ENCODE data around the gene GJA5.

The GJA5 gene

DNA sequence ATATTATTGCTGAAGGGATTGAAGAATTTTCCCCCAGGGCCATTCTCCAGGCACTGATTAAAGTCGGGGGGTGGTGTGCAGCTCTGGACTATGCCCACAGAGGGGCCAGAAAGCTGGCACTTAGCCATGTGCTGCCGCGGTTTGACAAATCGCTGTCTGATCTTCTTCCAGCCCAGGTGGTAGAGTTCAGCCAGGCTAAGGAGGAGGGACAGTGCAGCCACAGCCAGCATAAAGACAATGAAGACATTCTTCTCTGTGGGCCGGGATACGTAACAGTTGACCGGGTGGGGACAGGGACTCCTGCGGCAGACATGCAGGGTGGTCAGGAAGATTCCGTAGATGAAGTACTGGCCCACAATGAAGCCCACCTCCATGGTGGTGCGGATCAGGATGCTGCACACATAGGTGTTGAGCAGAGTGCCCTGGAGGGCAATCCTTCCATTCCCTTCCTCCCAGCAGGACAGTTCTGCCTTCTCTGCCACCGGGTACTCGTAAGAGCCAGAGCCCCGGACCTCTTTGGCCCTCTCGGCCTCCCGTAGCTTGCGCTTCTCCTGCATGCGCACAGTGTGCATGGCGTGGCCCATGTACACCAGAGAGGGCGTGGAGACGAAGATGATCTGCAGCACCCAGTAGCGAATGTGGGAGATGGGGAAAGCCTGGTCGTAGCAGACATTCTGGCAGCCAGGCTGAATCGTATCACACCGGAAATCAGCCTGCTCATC is 1.9 kb downstream of the GJA5 start:
- TF ChIP-seq, protein P1, sequence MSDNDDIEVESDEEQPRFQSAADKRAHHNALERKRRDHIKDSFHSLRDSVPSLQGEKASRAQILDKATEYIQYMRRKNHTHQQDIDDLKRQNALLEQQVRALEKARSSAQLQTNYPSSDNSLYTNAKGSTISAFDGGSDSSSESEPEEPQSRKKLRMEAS (IDR thresholded peaks at IDR 0.05), result no peak
- TF ChIP-seq NFIC (IDR thresholded peaks at IDR 0.05) (no peak), EP300 (IDR thresholded peaks at IDR 0.05; ENCODE audit: borderline replicate concordance) (no peak), EGR1 (IDR thresholded peaks at IDR 0.05) (no peak), TAF1 (IDR thresholded peaks at IDR 0.05; ENCODE audit: low read depth) (no peak), YY1 (IDR thresholded peaks at IDR 0.05; ENCODE audit: low read depth) (no peak), TEAD4 (IDR thresholded peaks at IDR 0.05) (no peak), CREB1 (IDR thresholded peaks at IDR 0.05; ENCODE audit: low read depth) (no peak), RAD21 (IDR thresholded peaks at IDR 0.05; ENCODE audit: low read depth) (no peak), ZBTB7A (IDR thresholded peaks at IDR 0.05; ENCODE audit: low read depth) (no peak), FOXM1 (IDR thresholded peaks at IDR 0.05; ENCODE audit: borderline replicate concordance, low read depth) (no peak), TCF12 (IDR thresholded peaks at IDR 0.05; ENCODE audit: low read depth) (no peak), CEBPB (IDR thresholded peaks at IDR 0.05) (no peak)
- TF ChIP-seq, protein P2, sequence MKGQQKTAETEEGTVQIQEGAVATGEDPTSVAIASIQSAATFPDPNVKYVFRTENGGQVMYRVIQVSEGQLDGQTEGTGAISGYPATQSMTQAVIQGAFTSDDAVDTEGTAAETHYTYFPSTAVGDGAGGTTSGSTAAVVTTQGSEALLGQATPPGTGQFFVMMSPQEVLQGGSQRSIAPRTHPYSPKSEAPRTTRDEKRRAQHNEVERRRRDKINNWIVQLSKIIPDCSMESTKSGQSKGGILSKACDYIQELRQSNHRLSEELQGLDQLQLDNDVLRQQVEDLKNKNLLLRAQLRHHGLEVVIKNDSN (IDR thresholded peaks at IDR 0.05), result no peak
- TF ChIP-seq, protein P3, sequence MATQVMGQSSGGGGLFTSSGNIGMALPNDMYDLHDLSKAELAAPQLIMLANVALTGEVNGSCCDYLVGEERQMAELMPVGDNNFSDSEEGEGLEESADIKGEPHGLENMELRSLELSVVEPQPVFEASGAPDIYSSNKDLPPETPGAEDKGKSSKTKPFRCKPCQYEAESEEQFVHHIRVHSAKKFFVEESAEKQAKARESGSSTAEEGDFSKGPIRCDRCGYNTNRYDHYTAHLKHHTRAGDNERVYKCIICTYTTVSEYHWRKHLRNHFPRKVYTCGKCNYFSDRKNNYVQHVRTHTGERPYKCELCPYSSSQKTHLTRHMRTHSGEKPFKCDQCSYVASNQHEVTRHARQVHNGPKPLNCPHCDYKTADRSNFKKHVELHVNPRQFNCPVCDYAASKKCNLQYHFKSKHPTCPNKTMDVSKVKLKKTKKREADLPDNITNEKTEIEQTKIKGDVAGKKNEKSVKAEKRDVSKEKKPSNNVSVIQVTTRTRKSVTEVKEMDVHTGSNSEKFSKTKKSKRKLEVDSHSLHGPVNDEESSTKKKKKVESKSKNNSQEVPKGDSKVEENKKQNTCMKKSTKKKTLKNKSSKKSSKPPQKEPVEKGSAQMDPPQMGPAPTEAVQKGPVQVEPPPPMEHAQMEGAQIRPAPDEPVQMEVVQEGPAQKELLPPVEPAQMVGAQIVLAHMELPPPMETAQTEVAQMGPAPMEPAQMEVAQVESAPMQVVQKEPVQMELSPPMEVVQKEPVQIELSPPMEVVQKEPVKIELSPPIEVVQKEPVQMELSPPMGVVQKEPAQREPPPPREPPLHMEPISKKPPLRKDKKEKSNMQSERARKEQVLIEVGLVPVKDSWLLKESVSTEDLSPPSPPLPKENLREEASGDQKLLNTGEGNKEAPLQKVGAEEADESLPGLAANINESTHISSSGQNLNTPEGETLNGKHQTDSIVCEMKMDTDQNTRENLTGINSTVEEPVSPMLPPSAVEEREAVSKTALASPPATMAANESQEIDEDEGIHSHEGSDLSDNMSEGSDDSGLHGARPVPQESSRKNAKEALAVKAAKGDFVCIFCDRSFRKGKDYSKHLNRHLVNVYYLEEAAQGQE (IDR thresholded peaks at IDR 0.05; ENCODE audit: low read depth), result no peak

DNA sequence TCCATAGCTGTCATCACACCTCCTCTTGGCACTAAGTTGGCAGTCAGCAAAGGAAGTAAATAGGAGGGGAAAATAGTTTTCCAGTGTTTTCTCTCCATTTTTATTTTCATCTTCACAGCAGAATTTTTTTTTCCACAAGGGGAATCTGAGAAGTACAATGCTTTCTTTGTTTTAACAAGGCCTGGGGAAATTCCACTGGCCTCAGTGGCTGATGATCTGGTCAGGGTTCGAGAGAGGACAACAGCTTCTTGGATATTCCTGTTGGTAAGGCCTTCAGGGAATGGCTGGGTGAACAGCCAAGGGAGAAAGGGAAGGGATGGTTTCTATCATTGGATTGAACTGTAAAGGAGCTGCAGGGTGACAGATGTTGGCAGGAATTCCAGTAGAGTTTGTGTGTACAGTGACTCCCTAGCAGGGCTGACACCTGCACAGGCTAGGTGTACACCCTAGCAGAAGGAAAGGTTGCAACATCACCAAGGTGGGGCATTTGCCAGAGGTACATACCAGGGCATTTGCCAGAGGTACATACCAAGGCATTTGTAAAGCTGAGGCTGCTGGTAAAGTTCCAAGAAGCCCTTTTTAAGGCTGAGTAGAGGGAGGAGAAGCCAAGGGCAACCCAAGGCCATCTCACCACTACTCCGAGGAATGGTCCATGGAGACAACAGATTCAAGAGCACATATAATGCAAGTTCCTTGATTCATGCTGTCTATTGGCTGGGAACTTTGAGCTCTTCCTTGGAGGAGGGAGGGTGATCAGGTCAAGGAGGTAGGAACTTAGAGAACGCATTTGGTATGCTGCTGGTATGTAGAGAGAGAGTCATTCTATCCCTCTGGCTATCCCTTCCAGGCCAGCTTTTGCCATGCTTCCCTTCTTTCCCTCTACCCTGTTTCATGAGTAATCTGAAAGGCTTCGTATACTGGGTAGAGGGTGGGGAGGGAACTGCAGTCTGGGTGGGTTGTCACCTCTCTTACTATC is 3.1 kb downstream of the GJA5 start:
- peak; percentile 85 for TF ChIP-seq CEBPB (IDR thresholded peaks at IDR 0.05)
- TF ChIP-seq EP300 (IDR thresholded peaks at IDR 0.05; ENCODE audit: borderline replicate concordance), result no peak
- TF ChIP-seq, protein P1 (IDR thresholded peaks at IDR 0.05), result no peak
- peak; percentile 33; the same call in 1 of the 2 replicates for TF ChIP-seq TEAD4 (IDR thresholded peaks at IDR 0.05)
- no peak for TF ChIP-seq ZBTB7A (IDR thresholded peaks at IDR 0.05; ENCODE audit: low read depth)
- TF ChIP-seq CREB1 (IDR thresholded peaks at IDR 0.05; ENCODE audit: low read depth), result no peak
- TF ChIP-seq FOXM1 (IDR thresholded peaks at IDR 0.05; ENCODE audit: borderline replicate concordance, low read depth), result no peak
- no peak for TF ChIP-seq EGR1 (IDR thresholded peaks at IDR 0.05)
- TF ChIP-seq NFIC (IDR thresholded peaks at IDR 0.05), result peak; percentile 32; the same call in 1 of the 2 replicates
- TF ChIP-seq, protein P3 (IDR thresholded peaks at IDR 0.05; ENCODE audit: low read depth), result no peak
- no peak for TF ChIP-seq TCF12 (IDR thresholded peaks at IDR 0.05; ENCODE audit: low read depth)
- no peak for TF ChIP-seq TAF1 (IDR thresholded peaks at IDR 0.05; ENCODE audit: low read depth)

DNA sequence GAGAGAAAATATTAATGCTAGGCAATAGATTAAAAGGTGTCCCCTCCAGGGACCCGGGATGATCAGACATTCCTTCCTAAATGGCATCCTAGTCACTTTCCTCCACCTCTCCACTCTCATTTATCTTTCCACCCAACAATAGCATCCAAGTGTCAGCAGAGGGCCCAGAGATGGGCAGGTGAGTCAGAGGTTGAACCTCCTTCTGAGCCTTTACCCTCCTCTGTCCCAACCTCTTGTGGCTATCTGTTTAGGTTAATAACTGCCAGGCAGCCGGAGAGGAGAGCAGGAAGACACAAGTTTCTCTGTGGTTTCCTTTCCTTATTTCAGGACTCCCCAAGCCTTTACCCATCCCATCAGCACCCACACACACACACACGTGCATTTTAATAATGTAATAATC is 4.1 kb downstream of the GJA5 start:
- no peak for TF ChIP-seq TCF12 (IDR thresholded peaks at IDR 0.05; ENCODE audit: low read depth)
- no peak for TF ChIP-seq RAD21 (IDR thresholded peaks at IDR 0.05; ENCODE audit: low read depth)
- no peak for TF ChIP-seq YY1 (IDR thresholded peaks at IDR 0.05; ENCODE audit: low read depth)
- TF ChIP-seq EP300 (IDR thresholded peaks at IDR 0.05; ENCODE audit: borderline replicate concordance), result no peak
- no peak for TF ChIP-seq TAF1 (IDR thresholded peaks at IDR 0.05; ENCODE audit: low read depth)
- no peak for TF ChIP-seq NFIC (IDR thresholded peaks at IDR 0.05)
- TF ChIP-seq, protein P3 (IDR thresholded peaks at IDR 0.05; ENCODE audit: low read depth), result no peak
- TF ChIP-seq, protein P1 (IDR thresholded peaks at IDR 0.05), result no peak
- no peak for TF ChIP-seq FOXM1 (IDR thresholded peaks at IDR 0.05; ENCODE audit: borderline replicate concordance, low read depth)
- no peak for TF ChIP-seq CREB1 (IDR thresholded peaks at IDR 0.05; ENCODE audit: low read depth)
- TF ChIP-seq CEBPB (IDR thresholded peaks at IDR 0.05), result no peak
- no peak for TF ChIP-seq ZBTB7A (IDR thresholded peaks at IDR 0.05; ENCODE audit: low read depth)
- TF ChIP-seq, protein P2 (IDR thresholded peaks at IDR 0.05), result no peak
- no peak for TF ChIP-seq EGR1 (IDR thresholded peaks at IDR 0.05)
- no peak for TF ChIP-seq TEAD4 (IDR thresholded peaks at IDR 0.05)

All from Ishikawa (cell line).